ACC112 (cell line): ENCODE results near the gene GSG1L.

ENCODE experiments used
- H2AFZ ChIP-seq: fragments of 200-600 bp; sonication (generic); one replicate; pipeline ENCODE4 v1.6.0; 2017; ENCODE audit warnings: antibody characterized with exemption, low read length; ENCODE audit not compliant: unreplicated experiment
- H3K27ac ChIP-seq: fragments of 200-600 bp; sonication (generic); 2 replicates; pipeline ENCODE4 v1.5.1; 2014; ENCODE audit warnings: low read depth, mild to moderate bottlenecking, antibody characterized with exemption, low read length, moderate library complexity
- H3K27me3 ChIP-seq: fragments of 200-600 bp; sonication (generic); 2 replicates; pipeline ENCODE4 v1.6.1; 2014; ENCODE audit warnings: mild to moderate bottlenecking, antibody characterized with exemption, low read length, moderate library complexity, mixed read lengths; ENCODE audit not compliant: insufficient read depth
- H3K36me3 ChIP-seq: fragments of 200-600 bp; sonication (generic); 2 replicates; pipeline ENCODE4 v1.6.1; 2016; ENCODE audit warnings: mild to moderate bottlenecking, antibody characterized with exemption, low read length, moderate library complexity, mixed read lengths; ENCODE audit not compliant: insufficient read depth
- H3K4me1 ChIP-seq: fragments of 200-600 bp; sonication (generic); one replicate; pipeline ENCODE4 v1.6.1; 2016; ENCODE audit warnings: low read length, mixed read lengths; ENCODE audit not compliant: insufficient read depth, unreplicated experiment, control insufficient read depth
- H3K4me3 ChIP-seq: fragments of 200-600 bp; sonication (generic); 2 replicates; pipeline ENCODE4 v1.5.1; 2014; ENCODE audit warnings: mild to moderate bottlenecking, low read depth, low read length
- H3K79me2 ChIP-seq: fragments of 200-600 bp; sonication (generic); one replicate; pipeline ENCODE4 v1.6.0; 2016; ENCODE audit warnings: low read length; ENCODE audit not compliant: control insufficient read depth, unreplicated experiment, insufficient read depth

The GSG1L gene

GRCh38 chr16:28090646-28091377 is 27.3 kb upstream of the GSG1L start:
- H3K27me3 ChIP-seq = no peaks in the 10 kb centered on the region
- no peaks in the 10 kb centered on the region for H3K79me2 ChIP-seq
- H3K4me3 ChIP-seq = no peak overlapping the region
- H2AFZ ChIP-seq = no peak overlapping the region
- no peaks in the 10 kb centered on the region for H3K4me1 ChIP-seq
- no peak overlapping the region for H3K27ac ChIP-seq
- no peaks in the 10 kb centered on the region for H3K36me3 ChIP-seq

GRCh38 chr16:28089992-28090365 is 26.5 kb upstream of the GSG1L start:
- Histone ChIP-seq H3K36me3 (no peaks in the 10 kb centered on the region), H2AFZ (no peak overlapping the region), H3K27ac (no peak overlapping the region), H3K4me3 (no peak overlapping the region), H3K79me2 (no peaks in the 10 kb centered on the region), H3K4me1 (no peaks in the 10 kb centered on the region), H3K27me3 (no peaks in the 10 kb centered on the region)

DNA sequence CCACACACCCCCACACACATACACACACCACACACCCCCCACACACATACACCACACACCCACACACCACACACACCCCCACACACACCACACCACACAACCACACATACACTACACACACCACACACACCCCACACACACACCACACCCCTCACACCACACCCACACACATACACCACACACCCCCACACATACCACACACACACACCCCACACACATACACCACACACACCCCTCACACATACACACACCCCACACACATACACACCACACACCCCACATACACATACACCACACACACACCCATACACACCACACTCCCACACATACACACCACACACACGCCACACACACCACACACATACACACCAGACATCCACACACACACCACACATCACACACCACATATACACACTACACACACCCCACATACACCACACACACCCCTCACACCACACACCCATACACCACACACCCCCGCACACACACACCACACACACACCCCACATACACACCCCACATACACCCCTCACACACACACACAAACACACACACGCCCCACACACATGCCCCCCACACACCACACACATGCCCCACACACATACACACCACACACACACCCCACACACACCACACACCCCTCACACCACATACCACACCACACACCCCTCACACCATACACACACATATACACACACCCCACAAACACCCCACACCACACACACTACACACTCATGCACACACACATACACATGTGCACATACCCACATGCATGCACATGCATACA is 25.9 kb upstream of the GSG1L start:
- H3K27ac ChIP-seq = no peak overlapping the region
- H3K4me3 ChIP-seq = no peak overlapping the region
- no peak overlapping the region for H2AFZ ChIP-seq
- no peaks in the 10 kb centered on the region for H3K36me3 ChIP-seq
- no peaks in the 10 kb centered on the region for H3K4me1 ChIP-seq
- no peaks in the 10 kb centered on the region for H3K27me3 ChIP-seq
- no peaks in the 10 kb centered on the region for H3K79me2 ChIP-seq

DNA sequence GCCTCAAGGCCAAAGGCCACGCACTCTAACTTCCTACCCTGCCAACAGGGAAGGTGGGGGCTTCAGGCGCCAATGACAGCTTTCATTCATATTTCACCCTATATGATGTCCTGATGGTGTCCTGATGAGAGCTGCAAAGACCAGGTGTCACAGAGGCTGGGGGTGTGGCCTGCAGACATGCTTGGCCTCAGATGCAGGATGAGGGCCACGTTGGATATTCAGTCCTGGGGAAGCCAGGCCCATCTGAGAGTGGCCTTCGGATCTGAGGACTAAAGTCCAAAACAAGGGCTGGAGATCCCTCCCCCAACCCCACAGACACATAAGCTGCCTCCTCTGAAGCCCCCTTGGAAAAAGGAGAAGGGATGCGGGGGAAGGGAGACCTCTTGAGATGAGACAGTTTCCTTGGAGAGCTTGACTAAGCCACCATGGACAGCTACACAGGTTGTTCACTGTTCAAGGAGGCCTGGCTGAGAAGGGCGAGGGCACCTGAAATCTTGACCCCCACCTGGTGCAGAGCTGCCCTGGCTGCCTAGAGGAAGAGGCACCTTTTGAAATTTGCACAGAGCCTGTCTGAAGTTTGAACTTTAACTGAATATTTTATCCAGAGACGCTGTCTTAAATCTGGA is 24.3 kb upstream of the GSG1L start:
- Histone ChIP-seq H3K4me3 (no peak overlapping the region), H3K4me1 (no peaks in the 10 kb centered on the region), H3K79me2 (no peaks in the 10 kb centered on the region), H3K27me3 (no peaks in the 10 kb centered on the region), H3K27ac (no peak overlapping the region), H3K36me3 (no peaks in the 10 kb centered on the region), H2AFZ (no peak overlapping the region)

- Histone ChIP-seq H3K36me3 (no peaks in the 10 kb centered on the region), H3K27me3 (no peaks in the 10 kb centered on the region), H3K79me2 (no peaks in the 10 kb centered on the region), H3K4me3 (no peak overlapping the region), H3K27ac (no peak overlapping the region), H2AFZ (no peak overlapping the region), H3K4me1 (no peaks in the 10 kb centered on the region)
Measured at GRCh38 chr16:28087140-28087660, 23.7 kb upstream of the GSG1L start.

- H3K79me2 ChIP-seq = no peaks in the 10 kb centered on the region
- no peaks in the 10 kb centered on the region for H3K36me3 ChIP-seq
- no peak overlapping the region for H3K4me3 ChIP-seq
- no peaks in the 10 kb centered on the region for H3K27me3 ChIP-seq
- H3K4me1 ChIP-seq = no peaks in the 10 kb centered on the region
- H2AFZ ChIP-seq = no peak overlapping the region
- no peak overlapping the region for H3K27ac ChIP-seq
Measured at GRCh38 chr16:28086186-28087139, 22.9 kb upstream of the GSG1L start.

GRCh38 chr16:28085389-28086171 is 22.1 kb upstream of the GSG1L start:
- no peaks in the 10 kb centered on the region for H3K4me1 ChIP-seq
- H3K79me2 ChIP-seq = no peaks in the 10 kb centered on the region
- H3K27ac ChIP-seq = no peak overlapping the region
- H3K36me3 ChIP-seq = no peaks in the 10 kb centered on the region
- no peaks in the 10 kb centered on the region for H3K27me3 ChIP-seq
- H3K4me3 ChIP-seq = no peak overlapping the region
- no peak overlapping the region for H2AFZ ChIP-seq

DNA sequence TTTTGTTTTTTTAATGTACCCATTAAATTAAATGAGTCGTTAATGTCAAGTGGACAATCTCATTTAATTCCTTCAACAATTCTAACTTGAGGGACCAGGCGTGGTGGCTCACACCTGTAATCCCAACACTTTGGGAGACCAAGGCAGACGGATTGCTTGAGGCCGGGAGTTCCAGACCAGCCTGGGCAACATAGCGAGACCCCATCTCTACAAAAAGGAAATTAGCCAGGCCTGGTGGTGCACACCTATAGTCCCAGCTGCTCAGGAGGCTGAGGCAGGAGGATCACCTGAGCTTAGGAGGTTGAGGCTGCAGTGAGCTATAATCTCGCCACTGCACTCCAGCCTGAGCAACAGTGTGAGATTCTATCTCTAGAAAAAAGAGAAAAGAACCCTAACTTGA is 20.7 kb upstream of the GSG1L start:
- H3K4me1 ChIP-seq = no peaks in the 10 kb centered on the region
- no peaks in the 10 kb centered on the region for H3K36me3 ChIP-seq
- no peak overlapping the region for H3K27ac ChIP-seq
- H3K4me3 ChIP-seq = no peak overlapping the region
- no peak overlapping the region for H2AFZ ChIP-seq
- no peaks in the 10 kb centered on the region for H3K27me3 ChIP-seq
- H3K79me2 ChIP-seq = no peaks in the 10 kb centered on the region

DNA sequence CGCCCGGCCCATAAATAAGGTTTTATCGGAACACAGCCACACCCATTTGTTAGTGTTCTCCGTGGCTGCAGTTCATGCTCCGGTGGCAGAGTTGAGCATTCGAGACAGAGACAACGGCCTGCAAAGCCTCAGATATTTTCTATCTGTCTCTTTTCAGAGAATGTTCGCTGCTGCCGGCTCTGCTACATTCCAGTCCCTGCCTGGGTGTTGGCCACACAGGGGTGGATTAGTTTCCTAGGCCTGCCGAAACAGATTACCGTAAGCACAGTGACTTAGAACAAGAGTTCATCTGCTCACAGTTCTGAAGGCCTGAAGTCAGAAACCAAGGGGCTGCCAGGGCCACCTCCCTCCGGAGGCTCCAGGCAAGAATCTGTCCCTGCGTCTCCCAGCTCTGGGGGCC is 19.1 kb upstream of the GSG1L start:
- no peaks in the 10 kb centered on the region for H3K36me3 ChIP-seq
- H3K27ac ChIP-seq = no peak overlapping the region
- no peaks in the 10 kb centered on the region for H3K27me3 ChIP-seq
- no peak overlapping the region for H3K4me3 ChIP-seq
- H3K79me2 ChIP-seq = no peaks in the 10 kb centered on the region
- H2AFZ ChIP-seq = no peak overlapping the region
- H3K4me1 ChIP-seq = no peaks in the 10 kb centered on the region
